NT2/D1 (cell line): ENCODE measurements around the gene CATSPERE.

Experiments used
- YY1 ChIP-seq: IDR thresholded peaks from 2 replicates; pipeline ENCODE4 v1.6.1; 2011; ENCODE audit not compliant: insufficient read length, insufficient read depth
- ZNF274 ChIP-seq: IDR thresholded peaks from 2 replicates; pipeline ENCODE4 v1.6.1; 2011; ENCODE audit warnings: mild to moderate bottlenecking, low read depth, low read length

- no peak for TF ChIP-seq YY1
- TF ChIP-seq ZNF274 = no peak
Measured at GRCh38 chr1:244615301-244615700, 154.2 kb downstream of the CATSPERE start.
